Omental fat pad (tissue), 4 donors: ENCODE measurements around the gene PRR30. TPM values are rescaled to one million over a fixed set of nuclear protein-coding genes. Genes with fewer than 3 reads are reported as not detected.

Experiments used
- ATAC-seq: fragments of 150-250 bp; one replicate; pipeline ENCODE4 v1.9.1; 2016; ENCODE audit warnings: mild to moderate bottlenecking, moderate library complexity; ENCODE audit not compliant: low FRiP score
- DNase-seq: peaks from one replicate; pipeline ENCODE4 v3.0.0-alpha.2; 2019; ENCODE audit warnings: low spot score
- total RNA-seq, 4 donors: library from RNA; depleted of rRNA; stranded (reverse); fragments of >200 nt; gene quantifications; one replicate each; pipeline ENCODE4 v1.1.0, GENCODE V29; 2016
- TF ChIP-seq, protein P1 (sequence below), 3 donors: fragments of 450-650 bp; IDR thresholded peaks; one replicate each; pipeline ENCODE4 v1.5.1; 2016 to 2017; ENCODE audit warnings: antibody characterized with exemption in 3 of 3, mild to moderate bottlenecking in 3 of 3, moderate library complexity in 2 of 3

Gene PRR30
- total RNA-seq, 4 donors from 2014 or later = not detected

DNA sequence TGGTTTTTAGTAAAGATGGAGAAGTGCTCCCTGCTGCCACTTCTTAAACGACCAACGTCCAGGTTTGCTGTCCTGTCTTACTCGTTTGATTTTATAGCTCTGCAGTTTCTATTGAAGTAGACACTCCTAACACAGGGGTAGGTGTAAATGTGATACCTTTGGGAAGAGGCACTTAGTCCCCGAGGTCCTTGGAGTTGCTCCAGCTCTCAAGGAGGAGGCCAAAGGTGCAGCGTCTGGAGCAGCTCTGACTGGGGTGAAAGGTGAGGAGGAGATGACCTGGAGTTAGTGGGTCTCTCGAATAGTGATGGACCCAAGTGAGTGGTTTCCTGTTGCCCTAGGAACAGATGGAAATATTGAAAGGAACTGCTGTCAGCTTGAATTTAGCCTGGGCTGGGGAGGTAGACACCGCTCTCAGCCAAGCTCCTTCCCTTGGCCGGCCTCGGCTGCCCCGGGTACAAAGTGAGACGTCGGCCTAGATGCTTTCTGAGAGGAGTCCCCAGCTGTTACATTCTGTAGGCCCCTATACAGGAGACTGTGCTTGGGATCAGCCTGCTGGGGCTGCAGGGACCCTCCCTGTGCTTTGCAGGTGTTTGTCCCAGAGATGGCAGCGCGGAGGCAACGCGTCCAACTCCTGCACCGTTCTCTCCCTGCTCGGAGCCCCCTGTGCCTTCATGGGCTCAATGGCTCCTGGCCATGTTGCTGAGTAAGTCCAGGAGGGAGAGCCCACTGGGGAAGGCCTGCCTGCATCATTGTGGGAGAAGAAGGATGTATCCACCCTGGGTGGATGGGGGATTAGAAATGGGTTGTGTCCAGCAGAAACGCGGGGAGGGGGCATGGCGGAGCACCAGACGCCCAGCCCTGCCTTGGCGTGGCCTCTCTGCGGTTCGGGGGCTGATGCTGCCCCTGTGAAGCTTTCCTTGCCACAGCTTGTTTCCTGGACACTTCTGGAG is 47.2 kb downstream of the PRR30 start:
- TF ChIP-seq, protein P1, sequence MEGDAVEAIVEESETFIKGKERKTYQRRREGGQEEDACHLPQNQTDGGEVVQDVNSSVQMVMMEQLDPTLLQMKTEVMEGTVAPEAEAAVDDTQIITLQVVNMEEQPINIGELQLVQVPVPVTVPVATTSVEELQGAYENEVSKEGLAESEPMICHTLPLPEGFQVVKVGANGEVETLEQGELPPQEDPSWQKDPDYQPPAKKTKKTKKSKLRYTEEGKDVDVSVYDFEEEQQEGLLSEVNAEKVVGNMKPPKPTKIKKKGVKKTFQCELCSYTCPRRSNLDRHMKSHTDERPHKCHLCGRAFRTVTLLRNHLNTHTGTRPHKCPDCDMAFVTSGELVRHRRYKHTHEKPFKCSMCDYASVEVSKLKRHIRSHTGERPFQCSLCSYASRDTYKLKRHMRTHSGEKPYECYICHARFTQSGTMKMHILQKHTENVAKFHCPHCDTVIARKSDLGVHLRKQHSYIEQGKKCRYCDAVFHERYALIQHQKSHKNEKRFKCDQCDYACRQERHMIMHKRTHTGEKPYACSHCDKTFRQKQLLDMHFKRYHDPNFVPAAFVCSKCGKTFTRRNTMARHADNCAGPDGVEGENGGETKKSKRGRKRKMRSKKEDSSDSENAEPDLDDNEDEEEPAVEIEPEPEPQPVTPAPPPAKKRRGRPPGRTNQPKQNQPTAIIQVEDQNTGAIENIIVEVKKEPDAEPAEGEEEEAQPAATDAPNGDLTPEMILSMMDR (IDR thresholded peaks at IDR 0.05) = no peak
- ATAC-seq (no peak), DNase-seq (no peak)

DNA sequence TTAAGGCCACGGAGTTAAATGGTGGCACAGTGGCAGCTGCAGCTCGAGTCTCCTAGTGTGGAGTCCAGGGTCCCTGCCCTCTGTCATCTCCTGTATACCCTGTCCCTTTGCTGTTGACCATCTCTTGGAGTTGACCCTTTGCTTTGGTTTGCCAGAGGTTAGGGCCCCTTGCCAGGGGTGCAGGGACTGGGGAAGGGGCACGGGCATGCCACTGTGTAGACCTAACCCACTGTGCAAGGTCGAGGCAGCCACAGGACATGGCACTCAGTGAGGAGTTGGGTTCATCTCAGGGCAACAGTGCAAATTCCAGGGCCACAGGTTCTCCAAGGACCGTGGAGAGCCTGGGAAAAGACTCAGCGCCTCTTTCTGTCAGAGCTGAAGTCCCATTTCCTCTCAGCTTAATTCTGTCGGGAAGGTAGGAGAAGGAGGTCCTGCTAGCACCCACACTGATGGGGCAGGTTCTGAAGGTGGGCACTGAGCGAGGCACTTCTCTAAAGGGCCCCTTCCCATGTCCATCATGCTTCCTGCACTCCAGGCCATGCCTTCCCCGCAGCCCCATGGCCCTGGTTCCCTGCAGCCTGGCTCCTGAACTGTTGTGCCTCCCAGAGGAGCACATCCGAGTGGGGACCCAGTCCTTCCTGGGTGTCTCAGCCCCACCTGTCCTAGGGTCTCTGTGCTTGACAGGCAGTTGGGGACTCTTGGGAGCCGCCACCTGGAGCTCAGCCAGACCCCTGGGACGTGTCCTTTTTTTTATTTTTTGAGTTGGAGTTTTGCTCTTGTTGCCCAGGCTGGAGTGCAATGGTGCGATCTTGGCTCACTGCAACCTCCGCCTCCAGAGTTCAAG is 49.9 kb downstream of the PRR30 start:
- DNase-seq = no peak
- TF ChIP-seq, protein P1 (IDR thresholded peaks at IDR 0.05) = no peak
- ATAC-seq = no peak

GRCh38 chr2:27088634-27089033 is 50.6 kb downstream of the PRR30 start:
- ATAC-seq (no peak), DNase-seq (no peak)
- TF ChIP-seq, protein P1 (IDR thresholded peaks at IDR 0.05) = no peak

DNA sequence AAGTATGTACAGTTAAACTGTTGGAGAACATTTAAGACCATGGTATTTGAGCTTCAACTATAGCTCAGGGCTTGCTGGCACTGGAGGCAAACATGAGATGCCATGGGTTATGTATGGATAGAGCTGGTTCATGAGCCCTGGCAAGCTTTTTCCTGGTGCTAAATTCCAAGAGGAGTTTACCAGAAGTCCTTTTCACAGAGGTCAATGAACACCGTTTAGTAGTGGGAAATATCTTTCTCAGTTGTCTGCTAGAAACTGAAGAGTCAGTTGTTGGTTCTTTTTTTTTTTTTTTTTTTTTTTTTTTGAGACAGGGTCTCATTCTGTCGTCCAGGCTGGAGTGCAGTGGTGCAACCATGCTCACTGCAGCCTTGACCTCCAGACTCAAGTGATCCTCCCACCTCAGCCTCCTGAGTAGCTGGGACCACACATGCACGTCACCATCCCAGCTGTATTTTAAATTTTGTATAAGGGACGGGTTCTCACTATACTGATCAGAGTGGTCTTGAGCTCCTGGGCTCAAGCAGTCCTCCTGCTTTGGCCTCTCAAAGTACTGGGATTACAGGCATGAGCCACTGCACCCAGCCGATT is 51.3 kb downstream of the PRR30 start:
- DNase-seq = no peak
- no peak for ATAC-seq
- TF ChIP-seq, protein P1 (IDR thresholded peaks at IDR 0.05) = no peak

Other genes starting within 250 kb of the PRR30 start
- gene MAPRE3, start 168.8 kb downstream of the PRR30 start, total RNA-seq = 10 to 100 TPM; 11.5 to 24.2 (median 12.3) TPM
- 10 to 100 TPM; 52.4 to 76.0 (median 64.7) TPM for gene TMEM214, start 106.4 kb downstream of the PRR30 start, total RNA-seq
- 10 to 100 TPM in 2 of 4 donors, 1 to 10 TPM in 2; 6.8 to 14.4 (median 10.3) TPM for gene AGBL5, start 87.7 kb downstream of the PRR30 start, total RNA-seq
- gene OST4, start 67.8 kb downstream of the PRR30 start, total RNA-seq = 100 to 1,000 TPM; 221 to 396 (median 282) TPM
- gene EMILIN1, start 60.8 kb downstream of the PRR30 start, total RNA-seq = 10 to 100 TPM; 27.5 to 62.7 (median 41.2) TPM
- gene KHK, start 52.6 kb downstream of the PRR30 start, total RNA-seq = 1 to 10 TPM; 1.6 to 3.3 (median 2.1) TPM
- gene CGREF1, start 20.3 kb downstream of the PRR30 start, total RNA-seq = 1 to 10 TPM; 1.3 to 9.3 (median 5.5) TPM
- 1 to 10 TPM in 1 of 4 donors, under 1 TPM in 2, not detected in 1; 0.50 to 1.1 (median 0.65) TPM for gene ABHD1, start 15.6 kb downstream of the PRR30 start, total RNA-seq
- 10 to 100 TPM; 60.7 to 76.5 (median 65.7) TPM for gene PREB, start 4.8 kb downstream of the PRR30 start, total RNA-seq
- under 1 TPM in 2 of 4 donors, not detected in 2; 0.12 to 0.56 TPM for gene TCF23, start 9.6 kb upstream of the PRR30 start, total RNA-seq
- 100 to 1,000 TPM; 114 to 197 (median 157) TPM for gene ATRAID, start 72.6 kb upstream of the PRR30 start, total RNA-seq
- gene SLC5A6, start 72.9 kb upstream of the PRR30 start, total RNA-seq = 100 to 1,000 TPM in 1 of 4 donors, 10 to 100 TPM in 3; 37.4 to 106 (median 83.6) TPM
- 10 to 100 TPM; 14.6 to 29.3 (median 24.7) TPM for gene CAD, start 78.0 kb upstream of the PRR30 start, total RNA-seq
- not detected for gene SLC30A3, start 123.6 kb upstream of the PRR30 start, total RNA-seq
- gene DNAJC5G, start 136.0 kb upstream of the PRR30 start, total RNA-seq = under 1 TPM in 1 of 4 donors, not detected in 3; 0.79 TPM
- 1 to 10 TPM in 1 of 4 donors, not detected in 3; 2.5 TPM for gene TRIM54, start 143.0 kb upstream of the PRR30 start, total RNA-seq
- gene UCN, start 169.0 kb upstream of the PRR30 start, total RNA-seq = 1 to 10 TPM; 1.4 to 4.9 (median 2.3) TPM
- 10 to 100 TPM; 63.0 to 97.8 (median 77.2) TPM for gene MPV17, start 183.7 kb upstream of the PRR30 start, total RNA-seq
- 10 to 100 TPM; 24.8 to 76.1 (median 34.8) TPM for gene GTF3C2, start 217.4 kb upstream of the PRR30 start, total RNA-seq
- gene EIF2B4, start 230.9 kb upstream of the PRR30 start, total RNA-seq = 10 to 100 TPM; 33.4 to 53.0 (median 42.5) TPM
- gene SNX17, start 231.2 kb upstream of the PRR30 start, total RNA-seq = 100 to 1,000 TPM in 3 of 4 donors, 10 to 100 TPM in 1; 92.6 to 116 (median 105) TPM
- 10 to 100 TPM in 2 of 4 donors, 1 to 10 TPM in 2; 8.2 to 17.2 (median 11.1) TPM for gene ZNF513, start 241.3 kb upstream of the PRR30 start, total RNA-seq